Left hindlimb (tissue), 1 donor: Measurements from ENCODE around the gene PATL1.
"Not testable (repeated sequence)": the region's sequence is repeated elsewhere in the genome, so short reads cannot be mapped to it uniquely, and the experiment has no call there.

Experiments
- DNase-seq: peaks from one replicate; pipeline ENCODE4 v3.0.0-alpha.2; 2018

Gene PATL1

GRCh38 chr11:59668950-59669610 lies at the start of gene PATL1:
Gene PATL1, minus strand, starts transcription at chr11:59669037. Its CDS starts 142 bp downstream, at chr11:59668895.
- DNase-seq = peak; percentile 99

GRCh38 chr11:59716051-59716450 lies 47.2 kb upstream of the PATL1 start:
- no peak for DNase-seq

GRCh38 chr11:59713745-59714144 lies 44.9 kb upstream of the PATL1 start, which contains the start of gene OR10V1:
Gene OR10V1, minus strand, starts transcription at chr11:59713845. Its CDS starts 0 bp downstream, at chr11:59713845.
- DNase-seq = no peak

GRCh38 chr11:59710136-59710847 lies 41.5 kb upstream of the PATL1 start:
- DNase-seq = no peak

- no peak for DNase-seq
Measured at GRCh38 chr11:59708537-59708936, 39.7 kb upstream of the PATL1 start.

- DNase-seq = no peak
Measured at GRCh38 chr11:59707371-59707770, 38.5 kb upstream of the PATL1 start.

GRCh38 chr11:59706518-59707285 lies 37.9 kb upstream of the PATL1 start:
- no peak for DNase-seq

- DNase-seq = no peak
Measured at GRCh38 chr11:59705294-59705693, 36.5 kb upstream of the PATL1 start.

GRCh38 chr11:59703515-59703914 lies 34.7 kb upstream of the PATL1 start:
- not testable (repeated sequence) for DNase-seq

GRCh38 chr11:59700157-59700556 lies 31.3 kb upstream of the PATL1 start:
- not testable (repeated sequence) for DNase-seq

GRCh38 chr11:59698506-59698905 lies 29.7 kb upstream of the PATL1 start:
- no peak for DNase-seq

- DNase-seq = no peak
Measured at GRCh38 chr11:59692915-59693314, 24.1 kb upstream of the PATL1 start.

- DNase-seq = no peak
Measured at GRCh38 chr11:59691156-59691555, 22.3 kb upstream of the PATL1 start.

GRCh38 chr11:59689015-59689414 lies 20.2 kb upstream of the PATL1 start:
- no peak for DNase-seq

- not testable (repeated sequence) for DNase-seq
Measured at GRCh38 chr11:59681260-59681725, 12.5 kb upstream of the PATL1 start.

GRCh38 chr11:59680287-59681154 lies 11.7 kb upstream of the PATL1 start:
- DNase-seq = peak; percentile 53

GRCh38 chr11:59679347-59679746 lies 10.5 kb upstream of the PATL1 start:
- DNase-seq = no peak

- no peak for DNase-seq
Measured at GRCh38 chr11:59678813-59679165, 10.0 kb upstream of the PATL1 start.

- no peak for DNase-seq
Measured at GRCh38 chr11:59678118-59678812, 9.4 kb upstream of the PATL1 start.

GRCh38 chr11:59676205-59676604 lies 7.4 kb upstream of the PATL1 start:
- DNase-seq = no peak

GRCh38 chr11:59674291-59674690 lies 5.5 kb upstream of the PATL1 start:
- no peak for DNase-seq

GRCh38 chr11:59673291-59673690 lies 4.5 kb upstream of the PATL1 start:
- DNase-seq = no peak
